K562 (cell line): ENCODE data around the gene DLGAP1. TPM values are rescaled to one million over a fixed set of nuclear protein-coding genes. Genes with fewer than 3 reads are reported as not detected.
A peak's percentile ranks its signal among the peaks of the same experiment; 100 is the strongest.

Experiments used
- ATF2 ChIP-seq: sonication (generic); formaldehyde crosslinking; IDR thresholded peaks from 2 replicates; pipeline ENCODE4 v1.8.1; 2022; ENCODE audit warnings: missing genetic modification reagents
- CBFB ChIP-seq: sonication (generic); formaldehyde crosslinking; IDR thresholded peaks from 2 replicates; pipeline ENCODE4 v1.4.0; 2020; ENCODE audit warnings: mild to moderate bottlenecking, missing genetic modification reagents
- HNRNPH1 ChIP-seq: fragments of 200-400 bp; formaldehyde crosslinking; optimal IDR thresholded peaks from 2 replicates; pipeline ENCODE3; 2017; ENCODE audit warnings: low read depth, mild to moderate bottlenecking, low read length, moderate library complexity
- IRF9 ChIP-seq: fragments of 450-650 bp; IDR thresholded peaks from 2 replicates; pipeline ENCODE4 v1.6.1; 2016; ENCODE audit warnings: missing biosample characterization, missing genetic modification characterization
- KDM1A ChIP-seq, 2 experiments: fragments of 450-650 bp; IDR thresholded peaks; 2 replicates each; pipeline ENCODE4 v1.6.1; 2016; ENCODE audit warnings: mild to moderate bottlenecking in 2 of 2
- KLF1 ChIP-seq: fragments of 450-650 bp; IDR thresholded peaks from 2 replicates; pipeline ENCODE4 v1.6.1; 2016; ENCODE audit warnings: missing genetic modification characterization, missing compliant biosample characterization
- KLF13 ChIP-seq: fragments of 450-650 bp; IDR thresholded peaks from 2 replicates; pipeline ENCODE4 v1.6.1; 2016; ENCODE audit warnings: missing genetic modification characterization, low read depth, mild to moderate bottlenecking, missing compliant biosample characterization, moderate library complexity, borderline replicate concordance
- MAZ ChIP-seq, 2 experiments: fragments of 450-650 bp in 1 of 2; sonication (generic) in 1 of 2; formaldehyde crosslinking; IDR thresholded peaks in 1 of 2; conservative IDR thresholded peaks in 1 of 2; 2 replicates each; pipeline versions ENCODE4 v1.4.0 to v1.5.0; 2020; ENCODE audit warnings: mild to moderate bottlenecking in 1 of 2, missing genetic modification reagents in 1 of 2
- MEF2A ChIP-seq: IDR thresholded peaks from 2 replicates; pipeline ENCODE4 v1.6.1; 2011; ENCODE audit warnings: low read depth, mild to moderate bottlenecking, low read length, moderate library complexity; ENCODE audit not compliant: control insufficient read depth
- RREB1 ChIP-seq: fragments of 250-450 bp; sonication (Bioruptor Pico); IDR thresholded peaks from 2 replicates; pipeline ENCODE4 v1.4.0; 2020
- SMAD3 ChIP-seq: fragments of 450-650 bp; formaldehyde crosslinking; conservative IDR thresholded peaks from 2 replicates; pipeline ENCODE4 v1.4.0; 2020; ENCODE audit warnings: mild to moderate bottlenecking
- SMAD4 ChIP-seq: fragments of 250-450 bp; sonication (Bioruptor Pico); conservative IDR thresholded peaks from 2 replicates; pipeline ENCODE4 v1.8.0; 2021; ENCODE audit warnings: inconsistent platforms, mild to moderate bottlenecking, moderate library complexity
- STAG1 ChIP-seq: sonication (generic); formaldehyde crosslinking; IDR thresholded peaks from 2 replicates; pipeline ENCODE4 v1.5.0; 2020; ENCODE audit warnings: missing genetic modification reagents, borderline replicate concordance
- TAF15 ChIP-seq: fragments of 200-400 bp; formaldehyde crosslinking; IDR thresholded peaks from 2 replicates; pipeline ENCODE4 v1.6.1; 2017; ENCODE audit warnings: mild to moderate bottlenecking, low read depth, low read length, moderate library complexity
- ZNF445 ChIP-seq: fragments of 250-450 bp; sonication (Bioruptor Pico); IDR thresholded peaks from 2 replicates; pipeline ENCODE4 v1.4.0; 2020; ENCODE audit warnings: low read depth, mild to moderate bottlenecking, moderate library complexity
- ZNF449 ChIP-seq: fragments of 250-450 bp; sonication (Bioruptor Pico); IDR thresholded peaks from 2 replicates; pipeline ENCODE4 v1.8.0; 2022; ENCODE audit warnings: moderate library complexity, mild to moderate bottlenecking, inconsistent platforms
- ZNF584 ChIP-seq: fragments of 200-800 bp; sonication (Bioruptor generic); IDR thresholded peaks from 2 replicates; pipeline ENCODE4 v1.6.1; 2016; ENCODE audit warnings: low read depth, mild to moderate bottlenecking, missing genetic modification characterization, missing compliant biosample characterization
- polyA plus RNA-seq, 8 experiments: library from polyadenylated mRNA; depleted of rRNA in 4 of 8; stranded (reverse) in 5 of 8; unstranded in 3 of 8; fragments of >200 nt; fragmentation: Nextera tagmentation in 2 of 8; fragmentation: Illumina TruSeq in 1 of 8; extraction: Ambion mirVana in 2 of 8; extraction: Trizol in 1 of 8; gene quantifications; 2 replicates each; pipeline versions ENCODE4 v1.2.1 to v1.2.3, GENCODE V29; 2011 to 2014; ENCODE audit warnings: inconsistent platforms in 1 of 8, missing spikeins in 1 of 8
- total RNA-seq, 7 experiments: library from RNA; depleted of rRNA in 6 of 7; stranded (reverse); fragments of >200 nt in 6 of 7; fragmentation: Illumina TruSeq in 2 of 7; extraction: Trizol in 2 of 7; gene quantifications; 2 replicates each; pipeline versions ENCODE4 v1.2.1 to v1.2.3, GENCODE V29; 2011 to 2021; ENCODE audit warnings: low replicate concordance in 1 of 7

Gene DLGAP1
- total and polyA plus RNA-seq, 9 of the 15 experiments (the other 6 are each of a cell fraction or from before 2014, with no cell fraction given) = 0.04 to 0.22 (median 0.08) TPM

GRCh38 chr18:3649633-3650426 is 805.3 kb downstream of the DLGAP1 start (continued):
- TF ChIP-seq IRF9 (tag) (peak; percentile 91), KLF13 (tag) (no peak), STAG1 (no peak), ZNF449 (no peak), ATF2 (CRISPR knock-in tag) (no peak), RREB1 (CRISPR knock-in tag) (0 out of 2 replicates have a peak, but pooled peaks have one; percentile 39), ZNF445 (no peak), KLF1 (no peak), MAZ (CRISPR knock-in tag; conservative IDR thresholded peaks at IDR 0.05 in 1 of 2, IDR thresholded peaks at IDR 0.05 in 1 of 2) (peak in 1 of 2 experiments; percentile 29; a peak in 2 of 4 replicates), KDM1A (IDR thresholded peaks at IDR 0.05) (no peak), SMAD4 (CRISPR knock-in tag) (peak; percentile 87), CBFB (CRISPR knock-in tag) (peak; percentile 90; the same call in 1 of the 2 replicates), TAF15 (no peak), MEF2A (no peak), HNRNPH1 (no peak), ZNF584 (CRISPR knock-in tag) (no peak), SMAD3 (CRISPR knock-in tag) (0 out of 2 replicates have a peak, but pooled peaks have one; percentile 43)
